Spleen (tissue), 3 donors: ENCODE measurements around the gene PRKRIP1.

Source experiments
- POLR2A ChIP-seq, 3 donors: fragments of 450-650 bp; IDR thresholded peaks; one replicate each; pipeline ENCODE4 v1.5.1; 2017; ENCODE audit warnings: antibody characterized with exemption in 3 of 3, mild to moderate bottlenecking in 1 of 3
- POLR2AphosphoS5 ChIP-seq, 3 donors: sonication (generic); formaldehyde crosslinking; IDR thresholded peaks; one replicate each; pipeline ENCODE4 v1.5.1; 2017; ENCODE audit warnings: antibody characterized with exemption in 3 of 3

DNA sequence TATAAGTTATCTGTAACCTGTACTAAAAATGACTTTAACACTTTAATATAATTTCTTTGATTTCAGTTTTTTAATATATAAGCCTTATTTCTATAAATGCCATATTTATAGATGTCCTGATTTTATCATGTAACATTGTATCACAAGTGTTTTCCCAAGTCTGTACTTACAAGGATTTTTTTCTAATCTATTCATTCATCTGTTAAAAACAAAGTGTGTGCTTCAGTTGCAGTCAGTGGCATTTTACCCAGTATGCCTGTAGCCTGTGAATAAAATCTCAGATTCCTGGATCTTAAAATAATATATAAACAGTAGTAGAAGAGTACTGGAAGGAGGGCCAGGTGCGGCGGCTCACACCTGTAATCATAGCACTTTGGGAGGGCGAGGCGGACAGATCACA, 17.4 kb downstream of the PRKRIP1 start:
- TF ChIP-seq POLR2A (IDR thresholded peaks at IDR 0.05) (no peak), POLR2AphosphoS5 (IDR thresholded peaks at IDR 0.05) (no peak)
